Heart left ventricle (tissue), 13 donors: ENCODE data around the gene DBNDD1.

Experiments
- POLR2A ChIP-seq, 2 donors: fragments of 450-650 bp; IDR thresholded peaks; one replicate each; pipeline ENCODE4 v1.6.1; 2017; ENCODE audit warnings: antibody characterized with exemption in 2 of 2, mild to moderate bottlenecking in 2 of 2, moderate library complexity in 2 of 2
- TF ChIP-seq, protein P1 (sequence below), 12 donors: fragments of 200-600 bp; sonication (generic) in 4 of 12; IDR thresholded peaks; one replicate each; pipeline versions ENCODE4 v1.5.0 to v1.8.0; 2018 to 2022; ENCODE audit warnings: antibody characterized with exemption in 12 of 12, mild to moderate bottlenecking in 5 of 12
- donor health status: ischemic (EF 13 %, LVEDD 7.1; RV severe dilation, severe dysfunction).
- donor health status: DM: no; HTN: yes; CAD: no.
- donor health status: DM: no; HTN: no; CAD: no.
- donor health status: ischemic (EF 25% LVEDD 6.9; RV normal size, moderate dysfunction).
- donor health status: ischemic (EF 25% LVEDD 5.7; RV mildly dilated, moderate dysfunction).
- donor health status: ischemic (EF 35%, LVEDD 5.7; RV mildly dilated, moderate dysfunction).
- donor health status: nonischemic (EF 11% LVEDD 7.7; RV severe dilation, severe dysfunction).
- donor health status: DM: yes; HTN: yes; CAD: no.
- donor health status: PGD.
- donor health status: ischemic (EF 29% LVEDD 5.4; RV normal size, mild dysfunction).
- donor health status: nonischemic (EF 23%, LVEDD 6.1; RV moderate dilation, normal function).

DNA sequence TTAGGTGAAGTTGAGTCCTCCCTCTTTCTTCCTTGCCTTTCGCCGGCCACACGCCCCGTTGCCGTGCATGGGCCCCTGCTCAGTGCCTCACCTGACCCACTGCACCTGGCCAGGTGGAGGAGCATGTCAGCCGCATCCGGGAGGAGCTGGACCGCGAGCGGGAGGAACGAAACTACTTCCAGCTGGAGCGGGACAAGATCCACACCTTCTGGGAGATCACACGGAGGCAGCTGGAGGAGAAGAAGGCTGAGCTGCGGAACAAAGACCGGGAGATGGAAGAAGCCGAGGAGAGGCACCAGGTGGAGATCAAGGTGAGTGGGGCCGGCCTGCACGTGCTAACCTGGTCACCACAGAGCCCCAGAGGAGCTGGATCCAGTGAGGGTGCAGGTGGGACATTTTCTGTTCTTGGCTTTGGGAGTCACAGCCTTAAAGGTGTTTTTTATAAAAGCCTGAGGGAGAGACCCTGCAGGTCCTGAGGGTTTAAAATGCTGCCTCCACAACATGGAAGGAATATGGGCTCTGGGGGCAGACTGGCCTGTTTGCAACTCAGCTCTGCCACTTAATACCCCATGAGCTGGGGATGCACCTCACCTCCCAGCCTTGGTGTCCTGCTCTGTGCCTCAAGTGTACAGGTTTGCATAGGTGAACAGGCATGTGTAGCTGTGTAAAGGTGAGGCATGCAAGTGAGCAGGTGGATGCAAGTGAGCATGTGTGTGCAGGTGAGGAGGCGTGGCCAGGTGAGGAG is 12.1 kb upstream of the DBNDD1 start:
- TF ChIP-seq, protein P1, sequence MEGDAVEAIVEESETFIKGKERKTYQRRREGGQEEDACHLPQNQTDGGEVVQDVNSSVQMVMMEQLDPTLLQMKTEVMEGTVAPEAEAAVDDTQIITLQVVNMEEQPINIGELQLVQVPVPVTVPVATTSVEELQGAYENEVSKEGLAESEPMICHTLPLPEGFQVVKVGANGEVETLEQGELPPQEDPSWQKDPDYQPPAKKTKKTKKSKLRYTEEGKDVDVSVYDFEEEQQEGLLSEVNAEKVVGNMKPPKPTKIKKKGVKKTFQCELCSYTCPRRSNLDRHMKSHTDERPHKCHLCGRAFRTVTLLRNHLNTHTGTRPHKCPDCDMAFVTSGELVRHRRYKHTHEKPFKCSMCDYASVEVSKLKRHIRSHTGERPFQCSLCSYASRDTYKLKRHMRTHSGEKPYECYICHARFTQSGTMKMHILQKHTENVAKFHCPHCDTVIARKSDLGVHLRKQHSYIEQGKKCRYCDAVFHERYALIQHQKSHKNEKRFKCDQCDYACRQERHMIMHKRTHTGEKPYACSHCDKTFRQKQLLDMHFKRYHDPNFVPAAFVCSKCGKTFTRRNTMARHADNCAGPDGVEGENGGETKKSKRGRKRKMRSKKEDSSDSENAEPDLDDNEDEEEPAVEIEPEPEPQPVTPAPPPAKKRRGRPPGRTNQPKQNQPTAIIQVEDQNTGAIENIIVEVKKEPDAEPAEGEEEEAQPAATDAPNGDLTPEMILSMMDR (IDR thresholded peaks at IDR 0.05): no peak
- no peak for TF ChIP-seq POLR2A (IDR thresholded peaks at IDR 0.05)
